ENCODE data around the gene LIPC.
A peak's percentile ranks its signal among the peaks of the same experiment; 100 is the strongest.

Gene LIPC

GRCh38 chr15:58551084-58551763, 119.4 kb downstream of the LIPC start:
- DNase-seq = peak in 1 of 56 donors; percentile 16

- DNase-seq = peak in 1 of 56 donors; percentile 23
These were observed 120.1 kb downstream of the LIPC start for GRCh38 chr15:58551764-58552504.

GRCh38 chr15:58552505-58553364, 120.9 kb downstream of the LIPC start:
- no peak for DNase-seq

- DNase-seq = no peak
These were observed 121.7 kb downstream of the LIPC start for GRCh38 chr15:58553365-58553918.

- DNase-seq = no peak
These were observed 123.0 kb downstream of the LIPC start for GRCh38 chr15:58554758-58555157.

GRCh38 chr15:58555162-58556027, 123.6 kb downstream of the LIPC start:
- DNase-seq = no peak

GRCh38 chr15:58556028-58556361, 124.2 kb downstream of the LIPC start:
- no peak for DNase-seq

GRCh38 chr15:58556541-58556940, 124.8 kb downstream of the LIPC start:
- DNase-seq = no peak

GRCh38 chr15:58558777-58559176, 127.0 kb downstream of the LIPC start:
- no peak for DNase-seq

- no peak for DNase-seq
These were observed 128.3 kb downstream of the LIPC start for GRCh38 chr15:58559904-58560588.

GRCh38 chr15:58561321-58561720, 129.5 kb downstream of the LIPC start:
- no peak for DNase-seq

- no peak for DNase-seq
These were observed 130.3 kb downstream of the LIPC start for GRCh38 chr15:58562135-58562534.

GRCh38 chr15:58564981-58565380, 133.2 kb downstream of the LIPC start:
- DNase-seq = no peak

- DNase-seq = no peak
These were observed 133.8 kb downstream of the LIPC start for GRCh38 chr15:58565619-58566018.

- DNase-seq = no peak
These were observed 134.2 kb downstream of the LIPC start for GRCh38 chr15:58566029-58566428.

GRCh38 chr15:58568157-58568571, 136.4 kb downstream of the LIPC start:
- peak in 6 of 56 donors; percentile 12 to 21 (median 16) for DNase-seq

- DNase-seq = no peak
These were observed 137.7 kb downstream of the LIPC start for GRCh38 chr15:58569455-58569854.

- no peak for DNase-seq
These were observed 139.7 kb downstream of the LIPC start for GRCh38 chr15:58571491-58571890.

- DNase-seq = no peak
These were observed 140.7 kb downstream of the LIPC start for GRCh38 chr15:58572521-58572920.

- DNase-seq = no peak
These were observed 141.5 kb downstream of the LIPC start for GRCh38 chr15:58573270-58573669.
